ENCODE measurements around the gene STN1.

- TF ChIP-seq POLR2AphosphoS5 (IDR thresholded peaks at IDR 0.05; ENCODE audit: low read length), result no peak
- TF ChIP-seq BHLHE40 (IDR thresholded peaks at IDR 0.05; ENCODE audit: borderline replicate concordance in 1 of 2, low read depth in 2 of 2, low read length in 1 of 2), result no peak
- no peak for TF ChIP-seq HDAC2 (IDR thresholded peaks at IDR 0.05)
These were observed 85.2 kb downstream of the STN1 start for GRCh38 chr10:103832806-103833205.

Measured in GM12878 (cell line).